Caki2 (cell line): ENCODE measurements around the gene SLC11A2. TPM values are rescaled to one million over a fixed set of nuclear protein-coding genes. Genes with fewer than 3 reads are reported as not detected.

Source experiments
- DNase-seq: peaks from one replicate; pipeline ENCODE4 v3.0.0-alpha.2; 2015; ENCODE audit warnings: low read depth
- in situ Hi-C: cut with HindIII; loops from 2 replicates; pipeline ENCODE4 v1.10.0; 2016; ENCODE audit warnings: low sequenced_read_pairs, low pct_unique_long_range_greater_than_20kb, mixed read lengths
- total RNA-seq: library from RNA; depleted of rRNA; stranded (reverse); fragments of >200 nt; shearing (Covaris generic); gene quantifications from 2 replicates; pipeline ENCODE4 v1.2.3, GENCODE V29; 2014; ENCODE audit warnings: low replicate concordance; rRNA removed

Gene SLC11A2
- total RNA-seq, 1 experiment from 2014 or later, result 41.4 TPM

DNA sequence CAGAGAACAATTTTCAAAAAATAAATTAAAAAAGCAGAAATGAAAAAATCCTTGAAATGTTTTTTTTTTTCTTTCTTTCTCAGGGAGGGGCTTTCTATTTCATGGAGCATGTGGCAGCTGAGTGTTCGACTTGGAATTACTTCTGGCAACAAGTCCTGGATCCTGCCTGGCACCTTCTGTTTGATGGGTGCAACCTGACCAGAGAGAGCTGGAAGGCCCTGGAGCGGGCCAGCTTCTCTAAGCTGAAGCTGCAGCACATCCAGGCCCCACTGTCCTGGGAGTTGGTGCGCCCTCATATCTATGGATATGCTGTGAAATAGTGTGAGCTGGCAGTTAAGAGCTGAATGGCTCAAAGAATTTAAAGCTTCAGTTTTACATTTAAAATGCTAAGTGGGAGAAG, 96.4 kb downstream of the SLC11A2 start:
- in situ Hi-C loops, result no loop called here

More for the DNA sequence above, 96.4 kb downstream of the SLC11A2 start:
- no peak for DNase-seq

Other genes starting within 250 kb of the SLC11A2 start
- not detected in 2 replicates for gene TMPRSS12, start 183.5 kb downstream of the SLC11A2 start, total RNA-seq
- gene HIGD1C, start 73.8 kb downstream of the SLC11A2 start, total RNA-seq, result not detected in 2 replicates
- 55.7 and 67.4 TPM in 2 replicates for gene LETMD1, start 21.9 kb upstream of the SLC11A2 start, total RNA-seq
- gene CSRNP2, start 57.2 kb upstream of the SLC11A2 start, total RNA-seq, result 11.0 and 31.2 TPM in 2 replicates
- 24.0 and 26.0 TPM in 2 replicates for gene TFCP2, start 146.8 kb upstream of the SLC11A2 start, total RNA-seq
- 1.6 and 4.4 TPM in 2 replicates for gene POU6F1, start 191.7 kb upstream of the SLC11A2 start, total RNA-seq
- 233 and 309 TPM in 2 replicates for gene DAZAP2, start 212.4 kb upstream of the SLC11A2 start, total RNA-seq
- 0.43 and 2.0 TPM in 2 replicates for gene SMAGP, start 244.0 kb upstream of the SLC11A2 start, total RNA-seq